ENCODE data around the gene HIPK2.

The HIPK2 gene

GRCh38 chr7:139750459-139751095, 27.2 kb downstream of the HIPK2 start:
- DNase-seq = no peak

GRCh38 chr7:139749545-139749944, 28.3 kb downstream of the HIPK2 start:
- DNase-seq = no peak

GRCh38 chr7:139748941-139749340, 28.9 kb downstream of the HIPK2 start:
- DNase-seq = no peak

- no peak for DNase-seq
These were observed 29.4 kb downstream of the HIPK2 start for GRCh38 chr7:139748373-139748765.

GRCh38 chr7:139747662-139748372, 30.0 kb downstream of the HIPK2 start:
- no peak for DNase-seq

GRCh38 chr7:139746652-139747051, 31.1 kb downstream of the HIPK2 start:
- no peak for DNase-seq

GRCh38 chr7:139745678-139746143, 32.1 kb downstream of the HIPK2 start:
- no peak for DNase-seq

GRCh38 chr7:139744768-139745677, 32.8 kb downstream of the HIPK2 start:
- DNase-seq = no peak

GRCh38 chr7:139743967-139744767, 33.6 kb downstream of the HIPK2 start:
- DNase-seq = no peak

- no peak for DNase-seq
These were observed 34.4 kb downstream of the HIPK2 start for GRCh38 chr7:139743267-139743966.

GRCh38 chr7:139741789-139742344, 35.9 kb downstream of the HIPK2 start:
- DNase-seq = no peak

GRCh38 chr7:139741239-139741638, 36.6 kb downstream of the HIPK2 start:
- DNase-seq = no peak

- DNase-seq = no peak
These were observed 37.8 kb downstream of the HIPK2 start for GRCh38 chr7:139739863-139740597.

- DNase-seq = no peak
These were observed 39.0 kb downstream of the HIPK2 start for GRCh38 chr7:139738772-139739171.

GRCh38 chr7:139738101-139738489, 39.7 kb downstream of the HIPK2 start:
- DNase-seq = no peak

- no peak for DNase-seq
These were observed 40.3 kb downstream of the HIPK2 start for GRCh38 chr7:139737221-139738100.

- DNase-seq = no peak
These were observed 41.7 kb downstream of the HIPK2 start for GRCh38 chr7:139735912-139736595.

GRCh38 chr7:139735466-139735865, 42.3 kb downstream of the HIPK2 start:
- no peak for DNase-seq

- DNase-seq = peak; percentile 69
These were observed 43.4 kb downstream of the HIPK2 start for GRCh38 chr7:139734395-139734794.

Measured in NCI-H226 (cell line).